Stomach (tissue), 9 donors: ENCODE measurements around the gene ADGRE3. TPM values are rescaled to one million over a fixed set of nuclear protein-coding genes. Genes with fewer than 3 reads are reported as not detected.
"Not testable (repeated sequence)": the region's sequence is repeated elsewhere in the genome, so short reads cannot be mapped to it uniquely, and the experiment has no call there.

Experiments used
- DNase-seq, 2 donors: peaks; one replicate each; pipeline versions ENCODE4 v3.0.0 to v3.0.0-alpha.2; 2013 to 2019
- H3K27ac ChIP-seq, 5 donors: fragments of 200-600 bp in 4 of 5; sonication (generic) in 4 of 5; one replicate each; pipeline ENCODE4 v1.5.1; 2013 to 2019; ENCODE audit warnings: mild to moderate bottlenecking in 1 of 5, moderate library complexity in 1 of 5
- H3K27me3 ChIP-seq, 3 donors: fragments of 200-600 bp; sonication (generic); one replicate each; pipeline ENCODE4 v1.5.1; 2017 to 2019; ENCODE audit warnings: mixed run types in 1 of 3
- H3K36me3 ChIP-seq, 4 donors: fragments of 200-600 bp; sonication (generic); 1 replicate in 3 of 4; 2 replicates in 1 of 4; pipeline ENCODE4 v1.5.1; 2016 to 2019
- H3K4me1 ChIP-seq, 4 donors: fragments of 200-600 bp; sonication (generic); one replicate each; pipeline ENCODE4 v1.5.1; 2016 to 2019
- H3K4me3 ChIP-seq, 4 donors: fragments of 200-600 bp; sonication (generic) in 3 of 4; one replicate each; pipeline ENCODE4 v1.5.1; 2016 to 2019; ENCODE audit warnings: mild to moderate bottlenecking in 1 of 4
- H3K9me3 ChIP-seq, 4 donors: fragments of 200-600 bp; sonication (generic); one replicate each; pipeline ENCODE4 v1.5.1; 2016 to 2019
- EP300 ChIP-seq: sonication (generic); formaldehyde crosslinking; IDR thresholded peaks from one replicate; pipeline ENCODE4 v1.6.1; 2017; ENCODE audit warnings: antibody characterized with exemption
- POLR2A ChIP-seq, 4 donors: fragments of 450-650 bp; IDR thresholded peaks; one replicate each; pipeline ENCODE4 v1.6.1; 2016; ENCODE audit warnings: antibody characterized with exemption in 4 of 4, control low read depth in 2 of 4, mild to moderate bottlenecking in 1 of 4, moderate library complexity in 1 of 4
- POLR2AphosphoS5 ChIP-seq, 3 donors: sonication (generic); formaldehyde crosslinking; IDR thresholded peaks; one replicate each; pipeline ENCODE4 v1.6.1; 2016; ENCODE audit warnings: antibody characterized with exemption in 3 of 3
- WGBS, 5 donors: extraction: QIAGEN DNeasy Blood & Tissue Kit in 3 of 5; methylation state at CpG; one replicate each; pipeline versions ENCODE4 v1.1.5 to v1.1.7; 2013 to 2018; 5-methylcytosine and 5-hydroxymethylcytosine counted together
- intact Hi-C: fragments of 100-400 bp; cut with DNase I; formaldehyde crosslinking; loops from one replicate; pipeline ENCODE4 v1.15.1; 2023; ENCODE audit warnings: low total_unique reads
- polyA plus RNA-seq, 3 donors: library from polyadenylated mRNA; stranded (reverse); fragments of 200-250 nt; gene quantifications; one replicate each; pipeline ENCODE4 v1.2.3, GENCODE V29; 2013
- total RNA-seq, 5 donors: library from RNA; depleted of rRNA; stranded (reverse); fragments of >200 nt; gene quantifications; one replicate each; pipeline versions ENCODE4 v1.1.0 to v1.2.3, GENCODE V29; 2014 to 2016
- TF ChIP-seq, protein P1 (sequence below), 7 experiments: fragments of 450-650 bp in 4 of 7; fragments of 200-600 bp in 3 of 7; sonication (generic) in 3 of 7; IDR thresholded peaks; one replicate each; pipeline ENCODE4 v1.5.1; 2016 to 2019; ENCODE audit warnings: antibody characterized with exemption in 7 of 7, control low read depth in 2 of 7, mild to moderate bottlenecking in 1 of 7
- donor health status: healthy with polysubstance abuse.
- donor health status: Bipolar disorder and iron deficiency.
- donor health status: healthy.

ADGRE3 gene
- total and polyA plus RNA-seq, 8 donors, result 0.55 TPM; not detected in 7

- DNase-seq, intact Hi-C loops, H3K9me3 ChIP-seq, H3K4me1 ChIP-seq, H3K36me3 ChIP-seq, H3K27ac ChIP-seq, H3K4me3 ChIP-seq, H3K27me3 ChIP-seq: not testable (repeated sequence)
- WGBS, 5 donors, result 85 to 91% (median 90%) methylated on average over 4 of the region's 5 CpGs
These were observed 90.3 kb downstream of the ADGRE3 start for GRCh38 chr19:14584372-14584771.

DNA sequence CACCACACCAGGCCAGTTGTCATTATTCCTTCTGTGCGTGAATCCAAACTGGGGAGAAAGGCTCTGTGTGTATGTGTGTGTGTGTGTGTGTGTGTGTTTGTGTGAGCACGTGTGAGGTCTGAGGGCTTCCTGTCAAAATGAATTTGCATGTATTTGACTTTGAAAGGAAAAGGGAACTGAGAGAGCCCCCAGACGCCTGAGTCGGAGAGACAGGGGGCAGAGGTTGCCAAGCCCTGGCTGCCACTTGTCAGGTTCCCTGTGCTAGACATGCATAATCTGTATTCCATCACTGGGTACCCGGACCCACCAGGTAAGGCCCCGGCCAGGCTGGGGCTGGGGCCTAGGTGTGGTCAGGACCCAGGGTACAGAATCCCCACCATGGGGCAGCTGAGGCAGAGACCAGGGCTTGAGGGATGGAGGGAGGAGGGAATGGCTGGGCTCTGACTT, 91.7 kb downstream of the ADGRE3 start, which contains the start of gene CLEC17A:
CLEC17A (plus strand) TSS at position 191 of the 447 bp plus-strand sequence; CDS start at position 268, 77 bp downstream.
- no peak for DNase-seq
- H3K27me3 ChIP-seq, result no peaks in the 10 kb centered on the region
- H3K27ac ChIP-seq, result no peak within 1 kb of the TSS
- intact Hi-C loops, result no loop called here
- H3K4me1 ChIP-seq, result no peaks in the 10 kb centered on the region
- H3K9me3 ChIP-seq, result no peaks in the 10 kb centered on the region
- H3K4me3 ChIP-seq, result no peak within 1 kb of the TSS
- 28 to 45% (median 41%) methylated on average over 4 to 6 of the region's 6 CpGs for WGBS, 5 donors
- no peaks in the 10 kb centered on the region for H3K36me3 ChIP-seq
- no peak for TF ChIP-seq EP300
- TF ChIP-seq POLR2AphosphoS5 (IDR thresholded peaks at IDR 0.05), result no peak
- TF ChIP-seq, protein P1, sequence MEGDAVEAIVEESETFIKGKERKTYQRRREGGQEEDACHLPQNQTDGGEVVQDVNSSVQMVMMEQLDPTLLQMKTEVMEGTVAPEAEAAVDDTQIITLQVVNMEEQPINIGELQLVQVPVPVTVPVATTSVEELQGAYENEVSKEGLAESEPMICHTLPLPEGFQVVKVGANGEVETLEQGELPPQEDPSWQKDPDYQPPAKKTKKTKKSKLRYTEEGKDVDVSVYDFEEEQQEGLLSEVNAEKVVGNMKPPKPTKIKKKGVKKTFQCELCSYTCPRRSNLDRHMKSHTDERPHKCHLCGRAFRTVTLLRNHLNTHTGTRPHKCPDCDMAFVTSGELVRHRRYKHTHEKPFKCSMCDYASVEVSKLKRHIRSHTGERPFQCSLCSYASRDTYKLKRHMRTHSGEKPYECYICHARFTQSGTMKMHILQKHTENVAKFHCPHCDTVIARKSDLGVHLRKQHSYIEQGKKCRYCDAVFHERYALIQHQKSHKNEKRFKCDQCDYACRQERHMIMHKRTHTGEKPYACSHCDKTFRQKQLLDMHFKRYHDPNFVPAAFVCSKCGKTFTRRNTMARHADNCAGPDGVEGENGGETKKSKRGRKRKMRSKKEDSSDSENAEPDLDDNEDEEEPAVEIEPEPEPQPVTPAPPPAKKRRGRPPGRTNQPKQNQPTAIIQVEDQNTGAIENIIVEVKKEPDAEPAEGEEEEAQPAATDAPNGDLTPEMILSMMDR (IDR thresholded peaks at IDR 0.05), result no peak
- TF ChIP-seq POLR2A (IDR thresholded peaks at IDR 0.05), result no peak

- intact Hi-C loops, result no loop called here
- 51 to 55% (median 51%) methylated on average over 6 of the region's 6 CpGs for WGBS, 5 donors
These were observed 93.9 kb downstream of the ADGRE3 start for GRCh38 chr19:14580623-14581237.

GRCh38 chr19:14577885-14578427, 96.7 kb downstream of the ADGRE3 start:
- TF ChIP-seq EP300, result no peak
- no peak for TF ChIP-seq POLR2AphosphoS5 (IDR thresholded peaks at IDR 0.05)
- TF ChIP-seq, protein P1 (IDR thresholded peaks at IDR 0.05), result no peak
- TF ChIP-seq POLR2A (IDR thresholded peaks at IDR 0.05), result no peak
- no peaks in the 10 kb centered on the region for H3K27me3 ChIP-seq
- DNase-seq, result no peak

More at GRCh38 chr19:14580623-14581237, 93.9 kb downstream of the ADGRE3 start:
- TF ChIP-seq EP300, result no peak
- no peak for TF ChIP-seq POLR2A (IDR thresholded peaks at IDR 0.05)
- no peak for TF ChIP-seq POLR2AphosphoS5 (IDR thresholded peaks at IDR 0.05)
- TF ChIP-seq, protein P1 (IDR thresholded peaks at IDR 0.05), result no peak
- no peaks in the 10 kb centered on the region for H3K27me3 ChIP-seq
- H3K27ac ChIP-seq, result no peak overlapping the region
- no peak for DNase-seq
- H3K9me3 ChIP-seq, result no peaks in the 10 kb centered on the region
- H3K36me3 ChIP-seq, result no peaks in the 10 kb centered on the region
- no peaks in the 10 kb centered on the region for H3K4me1 ChIP-seq
- no peak overlapping the region for H3K4me3 ChIP-seq

GRCh38 chr19:14577264-14577663, 97.4 kb downstream of the ADGRE3 start:
- Histone ChIP-seq H3K36me3 (no peaks in the 10 kb centered on the region), H3K4me1 (peaks cover 3 to 14% (median 7%) of the 10 kb centered on the region in 4 donors), H3K27me3 (no peaks in the 10 kb centered on the region), H3K27ac (no peak overlapping the region), H3K4me3 (no peak overlapping the region), H3K9me3 (no peaks in the 10 kb centered on the region)
- 77 to 87% (median 80%) methylated on average over 5 of the region's 5 CpGs for WGBS, 5 donors
- DNase-seq, result no peak
- intact Hi-C loops, result loop anchor here (5.0 kb wide), 1 partner anchor 310 kb away; the partner anchor contains the start of gene OR7A17
- TF ChIP-seq POLR2A (IDR thresholded peaks at IDR 0.05), result no peak
- TF ChIP-seq POLR2AphosphoS5 (IDR thresholded peaks at IDR 0.05), result no peak
- TF ChIP-seq EP300, result no peak
- TF ChIP-seq, protein P1 (IDR thresholded peaks at IDR 0.05), result no peak

More at GRCh38 chr19:14577885-14578427, 96.7 kb downstream of the ADGRE3 start:
- Histone ChIP-seq H3K9me3 (no peaks in the 10 kb centered on the region), H3K27ac (no peak overlapping the region), H3K4me3 (no peak overlapping the region), H3K4me1 (peaks cover 3 to 11% (median 6%) of the 10 kb centered on the region in 4 donors), H3K36me3 (no peaks in the 10 kb centered on the region)
- intact Hi-C loops, result loop anchor here (5.0 kb wide), 1 partner anchor 309 kb away; the partner anchor contains the start of gene OR7A17
- WGBS, 5 donors, result 43 to 48% (median 47%) methylated on average over 6 of the region's 6 CpGs
